Mesangial cell (primary cell): Measurements from ENCODE around the gene MAP2K4. TPM values are rescaled to one million over a fixed set of nuclear protein-coding genes. Genes with fewer than 3 reads are reported as not detected.

Experiments
- total RNA-seq: library from RNA; depleted of rRNA; stranded (reverse); fragments of >200 nt; gene quantifications from 2 replicates; pipeline ENCODE4 v1.2.3, GENCODE V29; 2015

MAP2K4 gene
- total RNA-seq = 18.6 and 21.0 TPM in 2 replicates

DNA sequence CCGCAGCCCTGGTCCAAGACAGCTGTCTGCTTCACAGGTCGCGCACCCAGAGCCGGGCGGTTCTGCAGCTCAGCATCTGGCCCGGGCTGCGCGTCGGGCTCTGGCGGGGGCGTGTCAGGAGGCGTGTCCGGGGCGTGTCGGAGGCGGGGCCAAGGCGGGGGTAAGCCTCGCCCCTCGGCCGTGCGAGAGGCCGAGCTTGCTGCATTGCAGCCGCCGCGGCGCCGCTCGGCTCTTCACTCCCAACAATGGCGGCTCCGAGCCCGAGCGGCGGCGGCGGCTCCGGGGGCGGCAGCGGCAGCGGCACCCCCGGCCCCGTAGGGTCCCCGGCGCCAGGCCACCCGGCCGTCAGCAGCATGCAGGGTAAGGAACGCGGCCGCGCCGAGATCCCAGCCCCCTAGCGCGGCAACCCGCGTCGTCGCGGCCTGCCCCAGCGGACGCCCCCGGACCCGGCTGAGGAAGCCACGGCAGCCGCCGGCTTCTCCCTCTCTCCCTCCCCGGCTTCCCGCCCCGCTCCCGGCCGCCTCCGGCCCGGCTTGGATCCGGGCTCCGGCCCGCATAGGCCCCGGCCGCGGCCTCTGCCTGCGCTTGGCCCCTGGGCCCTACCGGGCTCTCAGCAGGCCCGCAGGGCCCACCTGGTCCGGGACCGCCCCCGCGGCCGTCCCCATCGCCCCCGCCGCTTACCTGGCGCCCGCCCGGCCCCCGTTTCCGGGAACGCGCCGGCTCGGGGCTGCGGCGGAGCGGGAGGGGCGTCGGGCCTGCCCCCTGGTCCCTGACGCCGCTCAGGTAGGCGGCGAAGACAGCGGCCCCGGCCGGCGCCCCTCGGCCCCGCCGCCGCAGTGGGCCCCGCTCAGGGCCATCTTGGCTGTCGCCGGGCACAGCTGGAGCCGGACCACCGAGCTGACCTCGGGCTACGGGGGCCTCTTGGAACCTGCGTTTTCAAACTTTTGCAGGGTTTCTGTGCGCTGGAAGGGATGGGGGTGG is at the start of gene MAP2K4:
MAP2K4 (plus strand) TSS at position 236 of the 981 bp plus-strand sequence; CDS start at position 246, 10 bp downstream.

DNA sequence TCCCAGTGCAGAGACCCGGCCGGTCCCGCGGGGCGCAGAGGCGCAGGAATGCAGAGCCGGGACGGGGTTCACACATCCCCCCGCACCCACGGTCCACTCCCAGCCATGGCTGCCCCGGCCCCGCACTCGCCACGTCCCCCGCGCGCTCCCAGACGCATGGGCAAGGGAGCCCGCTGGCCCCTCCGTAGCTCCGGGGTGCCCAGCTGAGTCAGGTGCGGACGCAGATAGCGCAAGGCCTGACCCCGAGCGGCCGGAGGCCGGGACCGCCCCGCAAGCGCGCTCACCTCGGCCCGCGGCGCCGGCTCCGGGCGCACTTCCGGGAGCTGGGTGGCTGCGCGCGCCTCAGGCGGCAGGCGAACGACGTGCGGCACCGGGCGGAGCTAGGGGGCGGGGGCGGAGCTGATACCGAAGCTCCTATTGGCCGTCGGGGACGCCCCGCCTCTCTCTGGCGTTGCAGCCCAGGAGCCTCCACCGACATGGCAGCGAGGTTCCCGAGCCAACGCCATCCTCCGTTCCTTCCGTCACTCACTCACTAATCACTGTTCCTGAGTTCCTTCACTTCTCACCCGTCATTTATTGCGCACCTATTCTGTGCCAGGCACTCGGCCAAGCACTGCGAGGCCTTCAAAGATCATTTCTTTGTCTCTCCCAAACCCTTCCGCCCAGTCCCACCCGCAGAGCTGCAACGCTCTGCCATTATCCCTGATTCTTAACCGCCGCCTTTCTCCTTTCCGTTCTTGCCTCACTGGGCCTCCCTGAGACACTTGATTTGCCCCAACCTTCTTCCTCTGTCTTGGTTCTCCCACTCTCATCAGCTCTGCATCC is 23.3 kb upstream of the MAP2K4 start, which contains the start of gene ZNF18:
ZNF18 (minus strand) TSS at position 329 of the 825 bp plus-strand sequence. CDS start 4,646 bp downstream, outside the sequence.

Other genes starting within 250 kb of the MAP2K4 start
- 4.7 and 7.4 TPM in 2 replicates for gene ZNF18, start 23.4 kb upstream of the MAP2K4 start, total RNA-seq